ENCODE measurements around the gene TMEM238. TPM values are rescaled to one million over a fixed set of nuclear protein-coding genes. Genes with fewer than 3 reads are reported as not detected.

Gene TMEM238
- total RNA-seq, 3 donors from 2014 or later = 31.4 to 84.2 (median 68.0) TPM

- no peak for ATAC-seq
- no peak for TF ChIP-seq CTCF (IDR thresholded peaks at IDR 0.05)
- intact Hi-C loops (cut with DNase I, micrococcal nuclease) = no loop called here
These were observed 17.3 kb downstream of the TMEM238 start for GRCh38 chr19:55366790-55367189.

GRCh38 chr19:55365964-55366363, 18.1 kb downstream of the TMEM238 start:
- DNase-seq = no peak
- H3K36me3 ChIP-seq (ENCODE audit: low read depth) = no peaks in the 10 kb centered on the region
- H3K4me3 ChIP-seq = no peak overlapping the region
- H3K4me1 ChIP-seq (ENCODE audit: low read depth) = peaks cover 8% of the 10 kb centered on the region
- ATAC-seq = no peak
- TF ChIP-seq CTCF (IDR thresholded peaks at IDR 0.05) = no peak
- no peaks in the 10 kb centered on the region for H3K9me3 ChIP-seq
- intact Hi-C loops (cut with DNase I, micrococcal nuclease) = no loop called here

More at GRCh38 chr19:55366790-55367189, 17.3 kb downstream of the TMEM238 start:
- no peak overlapping the region for H3K4me3 ChIP-seq
- H3K9me3 ChIP-seq = no peaks in the 10 kb centered on the region
- DNase-seq = no peak
- peaks cover 8% of the 10 kb centered on the region for H3K4me1 ChIP-seq (ENCODE audit: low read depth)
- H3K36me3 ChIP-seq (ENCODE audit: low read depth) = no peaks in the 10 kb centered on the region

GRCh38 chr19:55365245-55365644, 18.8 kb downstream of the TMEM238 start:
- TF ChIP-seq CTCF (IDR thresholded peaks at IDR 0.05) = no peak
- intact Hi-C loops (cut with DNase I, micrococcal nuclease) = no loop called here
- ATAC-seq (no peak), DNase-seq (no peak)
- H3K36me3 ChIP-seq (ENCODE audit: low read depth) = no peaks in the 10 kb centered on the region
- peaks cover 8% of the 10 kb centered on the region for H3K4me1 ChIP-seq (ENCODE audit: low read depth)
- no peak overlapping the region for H3K4me3 ChIP-seq
- H3K9me3 ChIP-seq = no peaks in the 10 kb centered on the region

GRCh38 chr19:55362990-55363716, 20.9 kb downstream of the TMEM238 start, which contains the start of gene GARIN5B:
Gene GARIN5B (minus strand): TSS chr19:55363260. CDS start chr19:55363066, 194 bp downstream.
- peak in 1 of 3 donors; percentile 44 for DNase-seq
- TF ChIP-seq CTCF (IDR thresholded peaks at IDR 0.05) = no peak
- Histone ChIP-seq H3K36me3 (ENCODE audit: low read depth) (no peaks in the 10 kb centered on the region), H3K9me3 (no peaks in the 10 kb centered on the region), H3K4me1 (ENCODE audit: low read depth) (no peaks in the 10 kb centered on the region), H3K4me3 (no peak within 1 kb of the TSS)
- ATAC-seq = no peak
- intact Hi-C loops (cut with DNase I, micrococcal nuclease) = no loop called here

GRCh38 chr19:55362174-55362989, 21.7 kb downstream of the TMEM238 start:
- Histone ChIP-seq H3K9me3 (no peaks in the 10 kb centered on the region), H3K4me1 (ENCODE audit: low read depth) (no peaks in the 10 kb centered on the region), H3K4me3 (no peak overlapping the region), H3K36me3 (ENCODE audit: low read depth) (no peaks in the 10 kb centered on the region)
- no peak for ATAC-seq
- peak in 1 of 3 donors; percentile 42 for DNase-seq
- intact Hi-C loops (cut with DNase I, micrococcal nuclease) = no loop called here
- TF ChIP-seq CTCF (IDR thresholded peaks at IDR 0.05) = no peak
